Measurements from ENCODE around the gene GRID1. TPM values are rescaled to one million over a fixed set of nuclear protein-coding genes. Genes with fewer than 3 reads are reported as not detected.
"Not testable (repeated sequence)": the region's sequence is repeated elsewhere in the genome, so short reads cannot be mapped to it uniquely, and the experiment has no call there.

The GRID1 gene
- polyA plus RNA-seq, 4 donors = 0.27 to 1.1 (median 0.40) TPM; not detected in 1

GRCh38 chr10:85936161-85936560 is 430.4 kb downstream of the GRID1 start:
- no peaks in the 10 kb centered on the region for H3K4me1 ChIP-seq (ENCODE audit: control insufficient read depth in 3 of 3, insufficient read depth in 2 of 3, low read depth in 1 of 3, low read length in 2 of 3)
- no peak overlapping the region for H3K27ac ChIP-seq (ENCODE audit: low read depth in 1 of 3, low read length in 2 of 3)
- H3K27me3 ChIP-seq (ENCODE audit: control insufficient read depth in 3 of 3, insufficient read depth in 3 of 3, low read length in 3 of 3) = no peaks in the 10 kb centered on the region
- 27 to 36% (median 29%) methylated on average over 1 of the region's 1 CpG for WGBS, 3 donors
- DNase-seq = no peak
- H3K36me3 ChIP-seq (ENCODE audit: control insufficient read depth in 3 of 3, insufficient read depth in 2 of 3, low read depth in 1 of 3, low read length in 3 of 3) = no peaks in the 10 kb centered on the region
- FAIRE-seq = no peak
- peaks cover 0 to 2% of the 10 kb centered on the region in 2 donors for H3K9me3 ChIP-seq (ENCODE audit: control insufficient read depth in 2 of 2, insufficient read depth in 1 of 2, low read depth in 1 of 2, low read length in 1 of 2)
- no peak overlapping the region for H3K4me3 ChIP-seq (ENCODE audit: low read depth in 1 of 3, low read length in 3 of 3)

GRCh38 chr10:85934586-85934985 is 432.0 kb downstream of the GRID1 start:
- 61 to 83% (median 64%) methylated on average over 3 of the region's 3 CpGs for WGBS, 3 donors
- Histone ChIP-seq H3K36me3 (ENCODE audit: control insufficient read depth in 3 of 3, insufficient read depth in 2 of 3, low read depth in 1 of 3, low read length in 3 of 3) (no peaks in the 10 kb centered on the region), H3K4me1 (ENCODE audit: control insufficient read depth in 3 of 3, insufficient read depth in 2 of 3, low read depth in 1 of 3, low read length in 2 of 3) (no peaks in the 10 kb centered on the region), H3K9me3 (ENCODE audit: control insufficient read depth in 2 of 2, insufficient read depth in 1 of 2, low read depth in 1 of 2, low read length in 1 of 2) (peaks cover 0 to 2% of the 10 kb centered on the region in 2 donors), H3K4me3 (ENCODE audit: low read depth in 1 of 3, low read length in 3 of 3) (no peak overlapping the region), H3K27ac (ENCODE audit: low read depth in 1 of 3, low read length in 2 of 3) (no peak overlapping the region), H3K27me3 (ENCODE audit: control insufficient read depth in 3 of 3, insufficient read depth in 3 of 3, low read length in 3 of 3) (no peaks in the 10 kb centered on the region)
- FAIRE-seq (no peak), DNase-seq (no peak)

- H3K36me3 ChIP-seq (ENCODE audit: control insufficient read depth in 3 of 3, insufficient read depth in 2 of 3, low read depth in 1 of 3, low read length in 3 of 3); H3K9me3 ChIP-seq (ENCODE audit: control insufficient read depth in 2 of 2, insufficient read depth in 1 of 2, low read depth in 1 of 2, low read length in 1 of 2); H3K4me1 ChIP-seq (ENCODE audit: control insufficient read depth in 3 of 3, insufficient read depth in 2 of 3, low read depth in 1 of 3, low read length in 2 of 3); H3K4me3 ChIP-seq (ENCODE audit: low read depth in 1 of 3, low read length in 3 of 3); H3K27me3 ChIP-seq (ENCODE audit: control insufficient read depth in 3 of 3, insufficient read depth in 3 of 3, low read length in 3 of 3); DNase-seq; H3K27ac ChIP-seq (ENCODE audit: low read depth in 1 of 3, low read length in 2 of 3): not testable (repeated sequence)
- FAIRE-seq = peak; percentile 96
- WGBS, 3 donors = 70 to 87% (median 79%) methylated on average over 7 of the region's 7 CpGs
These were observed 436.6 kb downstream of the GRID1 start for GRCh38 chr10:85929993-85930392.

GRCh38 chr10:85927952-85928665 is 438.5 kb downstream of the GRID1 start:
- no peak for DNase-seq
- H3K4me3 ChIP-seq (ENCODE audit: low read depth in 1 of 3, low read length in 3 of 3) = no peak overlapping the region
- H3K27ac ChIP-seq (ENCODE audit: low read depth in 1 of 3, low read length in 2 of 3) = no peak overlapping the region
- no peaks in the 10 kb centered on the region for H3K36me3 ChIP-seq (ENCODE audit: control insufficient read depth in 3 of 3, insufficient read depth in 2 of 3, low read depth in 1 of 3, low read length in 3 of 3)
- no peaks in the 10 kb centered on the region for H3K27me3 ChIP-seq (ENCODE audit: control insufficient read depth in 3 of 3, insufficient read depth in 3 of 3, low read length in 3 of 3)
- no peaks in the 10 kb centered on the region for H3K9me3 ChIP-seq (ENCODE audit: control insufficient read depth in 2 of 2, insufficient read depth in 1 of 2, low read depth in 1 of 2, low read length in 1 of 2)
- H3K4me1 ChIP-seq (ENCODE audit: control insufficient read depth in 3 of 3, insufficient read depth in 2 of 3, low read depth in 1 of 3, low read length in 2 of 3) = no peaks in the 10 kb centered on the region
- 54 to 65% (median 62%) methylated on average over 9 of the region's 9 CpGs for WGBS, 3 donors
- no peak for FAIRE-seq

- no peak for FAIRE-seq
- Histone ChIP-seq H3K9me3 (ENCODE audit: control insufficient read depth in 2 of 2, insufficient read depth in 1 of 2, low read depth in 1 of 2, low read length in 1 of 2) (no peaks in the 10 kb centered on the region), H3K27me3 (ENCODE audit: control insufficient read depth in 3 of 3, insufficient read depth in 3 of 3, low read length in 3 of 3) (no peaks in the 10 kb centered on the region), H3K4me1 (ENCODE audit: control insufficient read depth in 3 of 3, insufficient read depth in 2 of 3, low read depth in 1 of 3, low read length in 2 of 3) (no peaks in the 10 kb centered on the region), H3K27ac (ENCODE audit: low read depth in 1 of 3, low read length in 2 of 3) (no peak overlapping the region), H3K4me3 (ENCODE audit: low read depth in 1 of 3, low read length in 3 of 3) (no peak overlapping the region), H3K36me3 (ENCODE audit: control insufficient read depth in 3 of 3, insufficient read depth in 2 of 3, low read depth in 1 of 3, low read length in 3 of 3) (no peaks in the 10 kb centered on the region)
- DNase-seq = no peak
- WGBS, 3 donors = 46 to 62% (median 53%) methylated on average over 3 of the region's 3 CpGs
These were observed 439.6 kb downstream of the GRID1 start for GRCh38 chr10:85926986-85927385.

GRCh38 chr10:85926136-85926535 is 440.5 kb downstream of the GRID1 start:
- Histone ChIP-seq H3K27me3 (ENCODE audit: control insufficient read depth in 3 of 3, insufficient read depth in 3 of 3, low read length in 3 of 3) (no peaks in the 10 kb centered on the region), H3K4me1 (ENCODE audit: control insufficient read depth in 3 of 3, insufficient read depth in 2 of 3, low read depth in 1 of 3, low read length in 2 of 3) (no peaks in the 10 kb centered on the region), H3K36me3 (ENCODE audit: control insufficient read depth in 3 of 3, insufficient read depth in 2 of 3, low read depth in 1 of 3, low read length in 3 of 3) (no peaks in the 10 kb centered on the region), H3K9me3 (ENCODE audit: control insufficient read depth in 2 of 2, insufficient read depth in 1 of 2, low read depth in 1 of 2, low read length in 1 of 2) (no peaks in the 10 kb centered on the region), H3K4me3 (ENCODE audit: low read depth in 1 of 3, low read length in 3 of 3) (no peak overlapping the region), H3K27ac (ENCODE audit: low read depth in 1 of 3, low read length in 2 of 3) (no peak overlapping the region)
- WGBS, 3 donors = 40 to 69% (median 45%) methylated on average over 5 of the region's 5 CpGs
- FAIRE-seq = no peak
- DNase-seq = no peak

- H3K9me3 ChIP-seq (ENCODE audit: control insufficient read depth in 2 of 2, insufficient read depth in 1 of 2, low read depth in 1 of 2, low read length in 1 of 2) = no peaks in the 10 kb centered on the region
- WGBS, 3 donors = 74 to 85% (median 76%) methylated on average over 5 of the region's 5 CpGs
- DNase-seq (no peak), FAIRE-seq (no peak)
- no peaks in the 10 kb centered on the region for H3K27me3 ChIP-seq (ENCODE audit: control insufficient read depth in 3 of 3, insufficient read depth in 3 of 3, low read length in 3 of 3)
- H3K4me3 ChIP-seq (ENCODE audit: low read depth in 1 of 3, low read length in 3 of 3) = no peak overlapping the region
- no peak overlapping the region for H3K27ac ChIP-seq (ENCODE audit: low read depth in 1 of 3, low read length in 2 of 3)
- H3K36me3 ChIP-seq (ENCODE audit: control insufficient read depth in 3 of 3, insufficient read depth in 2 of 3, low read depth in 1 of 3, low read length in 3 of 3) = no peaks in the 10 kb centered on the region
- no peaks in the 10 kb centered on the region for H3K4me1 ChIP-seq (ENCODE audit: control insufficient read depth in 3 of 3, insufficient read depth in 2 of 3, low read depth in 1 of 3, low read length in 2 of 3)
These were observed 441.3 kb downstream of the GRID1 start for GRCh38 chr10:85925201-85925750.

- no peaks in the 10 kb centered on the region for H3K4me1 ChIP-seq (ENCODE audit: control insufficient read depth in 3 of 3, insufficient read depth in 2 of 3, low read depth in 1 of 3, low read length in 2 of 3)
- WGBS, 3 donors = 80 to 88% (median 85%) methylated on average over 7 of the region's 7 CpGs
- H3K27ac ChIP-seq (ENCODE audit: low read depth in 1 of 3, low read length in 2 of 3) = no peak overlapping the region
These were observed 442.1 kb downstream of the GRID1 start for GRCh38 chr10:85924382-85925102.

More at GRCh38 chr10:85924382-85925102, 442.1 kb downstream of the GRID1 start:
- H3K36me3 ChIP-seq (ENCODE audit: control insufficient read depth in 3 of 3, insufficient read depth in 2 of 3, low read depth in 1 of 3, low read length in 3 of 3) = no peaks in the 10 kb centered on the region
- no peaks in the 10 kb centered on the region for H3K9me3 ChIP-seq (ENCODE audit: control insufficient read depth in 2 of 2, insufficient read depth in 1 of 2, low read depth in 1 of 2, low read length in 1 of 2)
- no peak overlapping the region for H3K4me3 ChIP-seq (ENCODE audit: low read depth in 1 of 3, low read length in 3 of 3)
- FAIRE-seq = no peak
- no peaks in the 10 kb centered on the region for H3K27me3 ChIP-seq (ENCODE audit: control insufficient read depth in 3 of 3, insufficient read depth in 3 of 3, low read length in 3 of 3)
- no peak for DNase-seq
